OCI-M1 (cell line): ENCODE results near the gene GMCL2.
"Not testable (repeated sequence)": the region's sequence is repeated elsewhere in the genome, so short reads cannot be mapped to it uniquely, and the experiment has no call there.

Experiments
- DNase-seq: peaks from one replicate; lab custom pipeline; 2025; lab: John Stamatoyannopoulos, UW

GMCL2 gene

DNA sequence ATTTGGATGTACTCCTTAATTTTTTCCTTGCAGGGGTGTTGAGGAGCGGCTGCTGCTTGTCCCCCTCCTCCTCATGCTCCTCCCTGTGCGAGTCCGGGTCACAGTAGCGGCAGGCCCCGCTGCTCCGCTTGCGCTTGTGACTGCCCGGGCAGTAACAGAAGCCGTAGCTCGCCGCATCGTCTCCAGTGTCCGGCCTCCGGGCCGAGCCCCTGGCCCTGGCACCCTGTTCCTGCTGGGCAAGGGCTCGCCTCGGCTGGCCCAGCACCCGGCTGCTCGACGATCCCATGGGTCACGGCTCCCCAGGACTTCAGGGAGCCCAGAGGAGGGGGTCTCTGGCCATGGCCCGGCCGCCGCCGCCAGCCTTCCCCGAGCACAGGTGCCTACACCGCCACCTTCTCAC, at the start of gene GMCL2:
GMCL2 (minus strand) TSS at position 358 of the 400 bp plus-strand sequence; CDS start at position 286, 72 bp downstream.
- DNase-seq: no peak

DNA sequence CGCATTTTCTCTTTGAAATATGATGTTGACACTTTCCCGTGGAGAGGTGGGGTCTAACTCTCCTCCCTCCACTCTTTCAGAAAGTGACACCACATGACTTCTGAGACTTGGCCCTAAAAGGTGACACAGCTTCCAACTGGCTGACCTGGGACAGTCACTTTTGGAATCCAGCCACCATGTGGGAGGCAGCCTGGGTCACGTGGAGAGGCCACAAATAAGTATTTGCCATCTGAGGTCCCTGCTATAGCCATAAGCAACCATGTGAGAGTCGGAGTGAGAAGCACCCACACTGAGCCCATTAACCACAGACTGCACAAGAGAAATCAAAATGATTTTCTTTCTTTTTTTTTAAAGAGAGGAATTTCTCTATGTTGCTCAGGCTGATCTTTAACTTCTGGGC, 49.5 kb upstream of the GMCL2 start:
- DNase-seq: peak; percentile 77

- no peak for DNase-seq
Observed at GRCh38 chr5:178236126-178236525, 49.0 kb upstream of the GMCL2 start.

DNA sequence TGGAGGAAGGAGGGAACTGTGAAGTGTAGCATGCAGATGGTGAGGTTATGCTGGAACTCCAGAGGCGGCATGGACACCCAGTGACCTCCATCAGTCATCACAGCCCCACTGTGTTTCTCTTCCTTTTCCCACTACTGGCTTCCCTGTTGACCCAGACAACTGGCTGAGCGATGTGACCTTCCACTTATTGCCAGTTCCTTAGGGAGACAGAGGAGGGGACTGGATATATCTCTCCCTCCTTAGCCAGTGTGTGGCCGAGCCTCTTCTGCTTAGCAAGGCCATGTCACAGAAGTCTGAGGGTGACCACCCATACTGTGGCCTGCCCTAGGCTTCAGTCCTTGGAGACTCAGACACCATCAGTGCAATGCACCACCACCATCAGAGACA, 48.4 kb upstream of the GMCL2 start:
- no peak for DNase-seq

DNA sequence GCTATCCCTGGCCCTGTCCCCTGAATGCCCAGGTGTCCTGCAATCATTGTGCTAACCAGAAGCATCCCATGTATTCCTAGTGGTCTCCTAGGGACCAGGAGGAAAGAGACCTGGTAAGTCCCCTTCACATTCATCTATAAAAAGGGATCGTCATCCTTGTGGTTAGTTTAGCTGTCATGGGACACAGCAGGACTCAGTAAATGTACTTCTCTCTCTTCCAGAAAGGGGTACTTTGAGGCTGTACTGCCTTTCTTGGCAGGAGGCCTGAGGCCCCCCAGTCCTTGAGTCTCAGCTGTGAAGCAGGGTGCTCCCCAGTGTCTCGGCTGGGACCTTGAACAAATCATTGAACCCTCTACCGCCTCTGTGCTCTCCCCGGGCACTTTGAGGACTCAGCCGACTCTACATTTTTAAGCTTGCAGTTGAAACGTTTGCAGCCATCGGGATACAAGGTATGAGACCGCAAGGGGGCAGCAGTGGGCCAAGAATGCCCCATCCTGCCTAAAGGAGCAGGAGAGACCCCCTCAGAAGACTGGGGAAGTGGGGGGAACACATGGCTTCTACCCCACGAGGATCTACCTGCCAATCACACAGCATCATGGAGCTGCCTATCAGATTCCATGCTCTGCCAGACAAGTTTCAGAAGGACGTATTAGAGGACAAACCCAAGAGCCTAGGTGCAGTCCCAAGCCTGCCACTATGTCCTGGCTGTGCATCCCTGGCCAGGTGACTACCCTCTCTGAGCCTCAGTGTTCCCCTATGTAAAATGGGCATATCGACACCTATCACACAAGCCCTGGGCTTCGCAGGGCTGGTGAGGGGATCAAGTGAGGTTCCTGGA, 47.8 kb upstream of the GMCL2 start:
- peak; percentile 86 for DNase-seq

DNA sequence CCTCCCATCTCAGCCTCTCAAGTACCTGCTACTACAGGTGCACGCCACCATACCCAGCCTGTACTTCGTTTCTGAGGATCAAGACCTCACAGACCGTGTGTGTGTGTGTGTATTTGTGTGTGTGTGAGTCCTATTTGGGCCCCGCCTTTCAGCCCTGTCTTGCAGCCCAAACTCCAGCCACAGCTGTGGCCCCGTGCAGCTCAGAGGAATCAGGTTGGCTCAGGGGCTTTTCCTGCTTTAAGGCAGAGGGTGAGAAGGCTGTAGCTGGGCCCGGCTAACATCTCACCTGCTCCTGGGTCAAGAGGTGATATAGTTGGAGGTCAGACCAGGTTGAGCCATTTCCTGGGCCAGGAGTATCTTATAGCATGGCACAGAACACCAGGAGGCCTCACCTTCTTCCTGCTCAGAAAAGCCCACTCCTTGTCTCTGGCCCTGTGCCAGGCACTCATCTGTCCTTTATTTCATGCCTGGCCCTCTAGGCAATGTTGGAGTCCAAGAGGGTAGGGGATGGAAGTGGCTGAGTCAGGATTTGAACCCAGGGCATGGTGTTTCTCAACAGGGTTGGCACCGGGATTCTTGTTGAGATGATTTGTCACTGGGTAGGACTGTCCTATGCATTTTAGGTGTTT, 47.1 kb upstream of the GMCL2 start:
- no peak for DNase-seq

DNA sequence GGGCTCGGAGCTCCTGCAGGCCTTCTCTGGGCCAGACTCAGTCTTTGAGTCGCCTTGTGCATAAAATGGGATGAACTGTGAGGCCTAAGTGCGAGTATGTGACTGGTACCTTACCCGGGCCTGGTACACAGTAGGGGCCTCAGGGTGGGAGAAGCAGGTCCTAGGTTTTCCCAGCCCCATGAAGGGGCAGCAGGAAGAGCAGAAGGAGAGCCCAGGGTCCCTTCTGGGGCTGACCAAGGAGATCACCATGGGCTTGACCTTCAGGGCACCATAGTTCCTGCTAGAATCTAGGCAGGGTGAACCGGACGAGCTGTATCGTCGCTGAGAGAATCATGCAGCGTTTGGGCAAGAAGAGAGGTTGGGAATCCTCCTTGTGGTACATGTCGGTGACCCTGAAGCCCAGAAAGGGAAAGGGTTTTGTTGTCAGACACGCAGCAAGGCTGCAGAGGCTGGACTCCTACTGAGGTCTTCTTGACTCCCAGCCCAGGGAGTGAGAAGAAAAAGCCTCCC, 45.8 kb upstream of the GMCL2 start:
- no peak for DNase-seq

- peak; percentile 83 for DNase-seq
Observed at GRCh38 chr5:178232124-178232919, 45.2 kb upstream of the GMCL2 start, which contains the start of gene PHYKPL. PHYKPL (minus strand) TSS chr5:178232802; CDS start chr5:178232550, 252 bp downstream.

DNA sequence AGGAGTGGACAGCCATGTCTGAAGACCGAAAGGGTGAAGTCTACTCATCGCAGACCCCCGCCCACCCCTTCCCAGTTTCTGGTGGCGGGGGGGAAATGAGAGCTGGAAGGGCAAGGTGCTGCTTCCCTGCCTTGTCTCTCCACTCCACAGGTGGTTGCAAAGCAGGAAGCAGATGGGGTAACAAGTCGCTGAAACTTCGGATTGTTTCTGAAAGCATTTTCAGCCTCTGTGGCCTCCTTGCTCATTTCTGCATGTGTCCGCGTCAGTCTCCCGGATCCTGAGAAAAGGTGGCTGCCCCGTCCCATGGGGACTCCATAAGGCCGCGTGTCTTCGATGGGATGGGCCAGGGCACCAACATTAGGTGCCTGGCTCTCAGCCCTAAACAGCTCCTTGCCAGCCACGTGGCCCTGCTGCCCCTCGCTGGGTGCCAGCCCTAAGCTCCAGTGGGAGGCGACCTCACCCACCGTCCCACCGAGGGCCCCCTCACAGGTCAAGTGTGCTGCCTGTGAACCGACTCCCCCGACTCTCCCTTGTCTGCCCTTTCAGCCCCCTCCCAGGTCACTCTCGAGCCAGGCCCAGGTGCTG, 44.5 kb upstream of the GMCL2 start:
- peak; percentile 44 for DNase-seq

DNA sequence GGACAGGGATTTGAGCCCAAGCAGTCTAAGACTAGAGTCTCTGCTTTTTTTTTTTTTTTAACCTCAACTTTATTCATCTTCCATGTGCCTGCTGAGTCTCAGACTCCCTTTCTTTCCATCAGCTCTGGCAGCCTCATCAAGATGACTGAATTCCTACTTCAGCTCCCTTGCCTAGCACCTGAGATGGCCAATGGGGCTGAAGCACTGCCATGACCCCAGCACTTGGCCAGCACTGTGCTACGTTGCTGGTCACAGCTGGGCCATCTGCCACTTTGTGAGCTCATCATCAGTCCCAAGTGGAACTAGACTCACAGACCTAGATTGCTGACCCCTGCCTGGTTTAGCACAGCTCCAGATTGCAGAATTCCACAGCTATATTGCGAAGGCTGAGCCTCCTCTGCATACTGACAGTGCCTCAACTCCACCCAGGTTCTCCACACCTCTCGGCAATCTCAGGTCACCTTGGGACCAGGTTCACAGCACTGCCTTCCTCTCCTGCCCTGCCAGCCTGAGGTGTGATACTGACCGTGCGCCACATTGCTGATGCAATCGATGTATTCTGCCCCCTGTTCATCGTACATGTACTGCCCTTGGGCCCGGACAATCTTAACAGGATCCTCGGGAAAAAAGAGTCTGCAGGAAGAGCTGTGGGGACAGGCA, 43.8 kb upstream of the GMCL2 start:
- DNase-seq: peak; percentile 31

DNA sequence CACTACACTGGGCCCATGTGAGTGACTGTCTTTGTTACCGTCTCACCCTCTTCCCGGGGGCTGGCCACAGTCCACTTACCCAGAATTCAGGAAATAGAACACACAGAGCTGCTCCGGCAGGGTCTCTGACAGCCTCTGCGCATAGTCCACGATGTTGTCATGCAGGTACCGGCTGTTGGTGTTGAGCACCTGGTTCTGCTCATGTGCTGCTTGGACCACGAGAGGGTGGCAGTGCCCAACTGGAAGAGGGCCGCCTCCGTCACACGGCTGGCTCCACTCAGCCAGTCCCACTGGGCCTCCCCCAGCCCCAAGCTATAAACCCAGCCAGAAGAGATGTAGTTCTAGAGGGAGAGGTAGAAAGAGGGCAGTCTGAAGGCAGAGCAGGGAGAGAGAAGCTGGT, 42.7 kb upstream of the GMCL2 start:
- no peak for DNase-seq

- not testable (repeated sequence) for DNase-seq
Observed at GRCh38 chr5:178229111-178229510, 41.9 kb upstream of the GMCL2 start.

DNA sequence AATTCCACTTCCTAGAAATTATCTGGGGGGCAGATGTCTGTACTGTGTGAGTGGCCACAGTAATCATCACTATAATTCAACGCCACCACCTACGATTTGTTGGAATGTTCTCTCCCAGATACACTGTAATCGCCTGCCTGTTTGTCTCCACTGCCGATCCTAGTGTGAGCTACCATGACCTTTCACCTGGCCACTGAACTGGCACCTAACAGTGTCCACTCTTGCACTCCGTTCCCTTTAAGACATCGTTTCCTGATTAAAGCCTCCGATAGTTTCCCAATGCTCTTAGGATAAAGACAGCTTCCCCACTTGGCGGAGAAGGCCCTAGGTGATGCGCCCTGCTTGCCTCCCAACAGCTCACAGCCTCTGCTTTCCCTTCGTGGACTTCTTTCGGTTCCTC, 41.4 kb upstream of the GMCL2 start:
- no peak for DNase-seq

DNA sequence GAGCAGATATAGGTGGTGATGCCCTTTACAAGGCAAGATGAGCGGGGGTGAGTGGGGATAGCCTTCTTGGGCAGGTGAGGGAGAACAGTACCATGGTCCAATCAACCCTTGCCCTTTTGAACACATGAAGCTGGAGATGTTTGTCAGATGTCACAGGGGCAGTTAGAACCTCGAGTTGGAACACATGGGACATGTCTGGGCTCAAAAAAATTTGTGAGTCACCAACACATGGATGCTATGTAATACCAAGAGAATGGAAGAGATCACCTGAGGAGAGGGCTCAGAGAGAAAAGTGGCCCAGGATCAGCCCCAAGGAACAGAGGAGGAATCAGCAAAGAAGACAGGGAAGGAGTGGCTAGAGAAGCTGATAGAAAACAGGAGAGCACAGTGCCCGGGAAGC, 40.8 kb upstream of the GMCL2 start:
- DNase-seq: no peak

DNA sequence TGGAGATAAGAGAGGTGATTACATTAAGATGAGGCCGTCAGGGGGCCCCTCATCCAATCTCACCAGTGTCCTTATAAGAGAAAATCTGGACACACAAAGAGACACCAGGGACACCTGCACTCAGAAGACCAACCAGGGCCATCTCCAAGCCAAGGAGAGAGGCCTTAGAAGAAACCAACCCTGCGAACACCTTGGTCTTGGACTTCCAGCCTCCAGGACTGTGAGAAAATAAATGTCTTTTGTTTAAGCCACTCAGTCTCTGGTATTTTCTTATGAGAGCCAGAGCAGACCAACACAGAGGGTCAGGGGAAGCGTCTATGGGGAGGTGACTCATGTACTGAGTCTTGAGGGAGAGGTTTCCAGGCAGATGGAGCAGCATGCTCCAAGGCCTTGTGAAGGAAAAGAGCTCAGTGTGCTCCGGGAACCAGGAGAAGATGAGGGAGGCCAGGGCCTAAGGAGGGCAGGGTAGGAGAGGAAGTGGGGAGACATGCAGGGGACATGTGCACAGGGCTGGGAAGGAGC, 40.0 kb upstream of the GMCL2 start:
- no peak for DNase-seq

GRCh38 chr5:178225174-178225573, 38.0 kb upstream of the GMCL2 start:
- no peak for DNase-seq

- DNase-seq: no peak
Observed at GRCh38 chr5:178224403-178224802, 37.2 kb upstream of the GMCL2 start.

DNA sequence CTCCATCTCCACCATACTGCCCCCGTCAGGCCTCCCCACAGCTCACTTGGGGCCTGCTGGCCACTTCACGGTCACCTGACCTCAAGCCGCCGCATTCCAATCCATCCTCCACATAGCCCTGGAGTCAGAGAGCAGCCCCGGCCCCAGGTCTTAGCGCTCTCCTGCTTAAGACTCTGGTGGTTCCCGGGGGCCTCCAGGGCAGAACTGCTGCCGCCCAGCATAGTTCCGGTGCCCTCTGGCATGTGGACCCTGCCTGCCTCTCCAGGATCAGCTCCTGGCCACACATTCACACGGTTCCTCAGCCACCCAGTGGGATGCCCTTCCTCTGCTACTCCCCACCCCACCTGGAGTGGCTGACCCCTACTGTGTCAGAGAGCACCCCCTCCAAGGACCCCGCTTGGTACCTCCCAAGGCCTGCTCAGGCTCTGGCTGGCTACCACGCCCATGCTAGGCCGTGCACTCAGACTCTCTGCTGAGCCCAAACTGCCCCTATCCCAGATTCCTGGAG, 36.7 kb upstream of the GMCL2 start:
- no peak for DNase-seq

DNA sequence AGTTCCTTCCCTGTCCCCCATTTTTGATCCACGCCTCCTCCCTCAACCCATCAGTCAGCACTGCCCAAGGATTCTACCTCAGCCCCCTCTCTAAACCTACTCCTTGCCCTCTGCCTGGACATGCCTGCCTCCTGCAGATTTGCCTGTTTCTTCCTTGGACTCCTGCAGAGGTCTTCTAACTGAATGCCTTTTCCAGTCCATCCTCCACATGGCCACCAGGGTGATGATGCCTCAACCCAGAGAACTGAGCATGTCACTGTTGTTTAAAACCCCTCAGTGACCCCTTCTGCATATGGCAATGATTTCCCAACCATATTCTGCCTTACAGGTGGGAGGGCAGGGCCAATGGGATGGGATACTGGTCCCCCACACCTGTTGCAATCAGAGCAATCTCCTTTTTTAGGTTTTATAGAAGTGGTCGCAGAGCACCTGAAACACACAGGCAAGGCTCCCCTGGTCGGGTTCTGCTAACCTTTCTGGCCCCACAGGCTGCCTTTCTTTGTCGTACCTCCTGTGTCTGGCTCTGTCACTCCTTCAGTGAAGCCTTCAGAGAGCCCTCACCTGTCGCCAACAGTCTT, 36.1 kb upstream of the GMCL2 start:
- no peak for DNase-seq

DNA sequence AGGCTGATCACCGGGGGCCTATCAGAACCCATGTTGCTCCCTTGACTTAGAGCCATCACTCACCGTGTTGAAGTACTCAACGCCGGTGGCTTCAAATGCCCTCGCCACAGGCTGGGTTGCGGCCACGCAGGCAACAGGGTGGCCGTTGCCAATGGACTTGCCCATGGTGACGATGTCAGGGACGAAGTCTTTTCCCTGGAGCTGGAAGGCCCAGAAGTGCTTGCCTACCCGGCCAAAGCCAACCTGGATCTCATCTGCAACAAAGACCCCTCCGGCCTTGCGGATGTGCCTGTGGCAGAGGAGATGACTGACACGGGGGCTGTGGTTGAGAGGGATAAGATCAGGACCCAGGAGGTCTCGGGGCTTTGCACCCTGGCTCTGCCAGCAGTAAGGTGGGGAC, 35.1 kb upstream of the GMCL2 start:
- DNase-seq: no peak

- DNase-seq: no peak
Observed at GRCh38 chr5:178221853-178222252, 34.7 kb upstream of the GMCL2 start.
